ENCODE data around the gene CAST. TPM values are rescaled to one million over a fixed set of nuclear protein-coding genes. Genes with fewer than 3 reads are reported as not detected.

The CAST gene
- total RNA-seq, 1 experiment from 2014 or later, result 418 TPM

- peaks cover 32% of the 10 kb centered on the region for H3K4me1 Mint-ChIP-seq (ENCODE audit: low read depth, unreplicated experiment)
- H3K27ac Mint-ChIP-seq (ENCODE audit: unreplicated experiment), result peak overlapping the region; percentile 3
- H3K4me1 ChIP-seq, result peaks cover 20% of the 10 kb centered on the region
- POLR2A ChIA-PET, result no interaction called here
- no peaks in the 10 kb centered on the region for H3K36me3 ChIP-seq (ENCODE audit: control insufficient read depth, insufficient read depth, low read length)
- no peak overlapping the region for H3K4me3 ChIP-seq (ENCODE audit: low read depth, low read length)
- peaks cover 23% of the 10 kb centered on the region for H3K36me3 Mint-ChIP-seq (ENCODE audit: insufficient read depth, unreplicated experiment)
- no peaks in the 10 kb centered on the region for H3K9me3 Mint-ChIP-seq (ENCODE audit: unreplicated experiment)
- no peaks in the 10 kb centered on the region for H3K27me3 ChIP-seq (replicated peaks; ENCODE audit: control insufficient read depth, insufficient read depth, low read length)
- BruUV-seq (replicated peaks), result no TSS peak
- no peaks in the 10 kb centered on the region for H3K27me3 Mint-ChIP-seq (ENCODE audit: insufficient read depth, unreplicated experiment)
- no peak overlapping the region for H3K4me3 Mint-ChIP-seq (ENCODE audit: unreplicated experiment)
- CTCF ChIA-PET, result interaction anchor here (0.6 kb wide), 1 partner anchor 94 kb away, joined by 4 read pairs; no protein-coding TSS in a partner anchor
- TF ChIP-seq, protein P1, sequence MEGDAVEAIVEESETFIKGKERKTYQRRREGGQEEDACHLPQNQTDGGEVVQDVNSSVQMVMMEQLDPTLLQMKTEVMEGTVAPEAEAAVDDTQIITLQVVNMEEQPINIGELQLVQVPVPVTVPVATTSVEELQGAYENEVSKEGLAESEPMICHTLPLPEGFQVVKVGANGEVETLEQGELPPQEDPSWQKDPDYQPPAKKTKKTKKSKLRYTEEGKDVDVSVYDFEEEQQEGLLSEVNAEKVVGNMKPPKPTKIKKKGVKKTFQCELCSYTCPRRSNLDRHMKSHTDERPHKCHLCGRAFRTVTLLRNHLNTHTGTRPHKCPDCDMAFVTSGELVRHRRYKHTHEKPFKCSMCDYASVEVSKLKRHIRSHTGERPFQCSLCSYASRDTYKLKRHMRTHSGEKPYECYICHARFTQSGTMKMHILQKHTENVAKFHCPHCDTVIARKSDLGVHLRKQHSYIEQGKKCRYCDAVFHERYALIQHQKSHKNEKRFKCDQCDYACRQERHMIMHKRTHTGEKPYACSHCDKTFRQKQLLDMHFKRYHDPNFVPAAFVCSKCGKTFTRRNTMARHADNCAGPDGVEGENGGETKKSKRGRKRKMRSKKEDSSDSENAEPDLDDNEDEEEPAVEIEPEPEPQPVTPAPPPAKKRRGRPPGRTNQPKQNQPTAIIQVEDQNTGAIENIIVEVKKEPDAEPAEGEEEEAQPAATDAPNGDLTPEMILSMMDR (IDR thresholded peaks at IDR 0.05; ENCODE audit: insufficient read depth in 1 of 2, low read depth in 1 of 2, low read length in 1 of 2, severe bottlenecking in 1 of 2, unreplicated experiment in 1 of 2), result no peak
- intact Hi-C loops (cut with micrococcal nuclease; ENCODE audit: unreplicated experiment), result no loop called here
- DNase-seq, result no peak
- no peaks in the 10 kb centered on the region for H3K9me3 ChIP-seq
Observed at GRCh38 chr5:96708600-96708999, 46.4 kb downstream of the CAST start.

GRCh38 chr5:96709152-96709821 lies 47.1 kb downstream of the CAST start:
- Histone ChIP-seq H3K36me3 (ENCODE audit: control insufficient read depth, insufficient read depth, low read length) (no peaks in the 10 kb centered on the region), H3K9me3 (no peaks in the 10 kb centered on the region), H3K27me3 (replicated peaks; ENCODE audit: control insufficient read depth, insufficient read depth, low read length) (no peaks in the 10 kb centered on the region), H3K4me1 (peaks cover 27% of the 10 kb centered on the region), H3K4me3 (ENCODE audit: low read depth, low read length) (no peak overlapping the region)
- Mint-ChIP-seq H3K4me1 (ENCODE audit: low read depth, unreplicated experiment) (peaks cover 28% of the 10 kb centered on the region), H3K9me3 (ENCODE audit: unreplicated experiment) (no peaks in the 10 kb centered on the region), H3K27me3 (ENCODE audit: insufficient read depth, unreplicated experiment) (no peaks in the 10 kb centered on the region), H3K27ac (ENCODE audit: unreplicated experiment) (no peak overlapping the region), H3K36me3 (ENCODE audit: insufficient read depth, unreplicated experiment) (peaks cover 18% of the 10 kb centered on the region), H3K4me3 (ENCODE audit: unreplicated experiment) (no peak overlapping the region)
- POLR2A ChIA-PET, result no interaction called here
- CTCF ChIA-PET, result interaction anchor here (0.6 kb wide), 1 partner anchor 95 kb away, joined by 4 read pairs; no protein-coding TSS in a partner anchor
- TF ChIP-seq, protein P1 (IDR thresholded peaks at IDR 0.05; ENCODE audit: insufficient read depth in 1 of 2, low read depth in 1 of 2, low read length in 1 of 2, severe bottlenecking in 1 of 2, unreplicated experiment in 1 of 2), result no peak
- intact Hi-C loops (cut with micrococcal nuclease; ENCODE audit: unreplicated experiment), result no loop called here
- no TSS peak for BruUV-seq (replicated peaks)
- no peak for DNase-seq

DNA sequence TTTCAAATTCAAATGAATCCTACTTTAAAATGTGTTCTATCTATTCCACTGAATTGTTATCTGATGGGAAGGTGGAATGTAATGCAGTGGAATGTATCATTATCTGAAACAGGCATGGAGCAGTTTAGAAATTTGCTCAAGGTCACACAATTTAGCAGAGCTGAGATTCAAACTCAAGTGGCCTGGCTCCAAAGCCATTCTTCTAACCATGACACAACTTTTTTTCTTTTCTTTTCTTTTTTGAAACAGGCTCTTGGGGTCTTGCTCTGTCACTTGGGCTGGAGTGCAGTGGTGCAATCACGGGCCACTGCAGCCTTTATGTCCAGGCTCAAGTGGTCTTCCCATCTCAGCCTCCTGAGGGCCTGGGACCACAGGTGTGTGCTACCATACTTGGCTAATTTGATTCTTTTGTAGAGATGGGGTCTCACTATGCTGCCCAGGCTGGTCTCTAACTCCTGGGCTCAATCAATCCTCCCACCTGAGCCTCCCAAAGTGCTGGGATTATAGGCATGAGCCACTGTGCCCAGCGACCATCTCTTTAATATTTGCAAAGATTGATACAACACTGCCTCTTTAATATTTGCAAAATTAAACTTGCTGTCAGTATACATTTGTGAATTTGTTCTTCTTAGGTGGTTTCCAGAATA lies 50.0 kb downstream of the CAST start:
- H3K4me3 Mint-ChIP-seq (ENCODE audit: unreplicated experiment), result no peak overlapping the region
- Histone ChIP-seq H3K27me3 (replicated peaks; ENCODE audit: control insufficient read depth, insufficient read depth, low read length) (no peaks in the 10 kb centered on the region), H3K4me3 (ENCODE audit: low read depth, low read length) (no peak overlapping the region), H3K36me3 (ENCODE audit: control insufficient read depth, insufficient read depth, low read length) (peaks cover under 1% of the 10 kb centered on the region; the same call in 1 of the 2 replicates), H3K4me1 (peaks cover 44% of the 10 kb centered on the region), H3K9me3 (no peaks in the 10 kb centered on the region)
- peaks cover 35% of the 10 kb centered on the region for H3K36me3 Mint-ChIP-seq (ENCODE audit: insufficient read depth, unreplicated experiment)
- ChIA-PET POLR2A (no interaction called here), CTCF (no interaction called here)
- H3K27me3 Mint-ChIP-seq (ENCODE audit: insufficient read depth, unreplicated experiment), result no peaks in the 10 kb centered on the region
- no TSS peak for BruUV-seq (replicated peaks)
- H3K9me3 Mint-ChIP-seq (ENCODE audit: unreplicated experiment), result no peaks in the 10 kb centered on the region
- H3K27ac Mint-ChIP-seq (ENCODE audit: unreplicated experiment), result peak overlapping the region; percentile 69
- H3K4me1 Mint-ChIP-seq (ENCODE audit: low read depth, unreplicated experiment), result peaks cover 46% of the 10 kb centered on the region
- intact Hi-C loops (cut with micrococcal nuclease; ENCODE audit: unreplicated experiment), result no loop called here
- no peak for DNase-seq
- TF ChIP-seq, protein P1 (IDR thresholded peaks at IDR 0.05; ENCODE audit: insufficient read depth in 1 of 2, low read depth in 1 of 2, low read length in 1 of 2, severe bottlenecking in 1 of 2, unreplicated experiment in 1 of 2), result no peak

Data from Caco-2 (cell line).